ENCODE results near the gene HOOK2.
"Not testable (repeated sequence)": the region's sequence is repeated elsewhere in the genome, so short reads cannot be mapped to it uniquely, and the experiment has no call there.

The HOOK2 gene

DNA sequence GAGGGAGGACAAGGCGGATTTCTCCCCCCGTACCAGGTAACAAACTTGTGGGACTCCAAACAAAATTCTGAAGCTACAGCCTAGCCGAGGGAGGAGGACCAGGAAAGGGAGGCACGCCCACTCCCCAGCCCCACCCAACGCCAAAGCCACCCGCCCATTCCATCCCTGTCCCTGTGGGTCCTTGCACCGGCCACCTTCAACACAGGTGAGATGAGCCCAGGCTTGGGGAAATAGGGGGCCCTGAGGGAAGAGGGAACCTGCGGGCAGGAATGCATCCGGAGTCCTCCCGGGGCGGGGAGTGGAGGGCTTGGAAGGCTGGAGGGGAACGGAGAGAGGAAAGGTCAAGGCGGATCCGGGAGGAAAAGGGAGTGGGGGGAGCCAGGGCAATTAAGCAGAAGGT lies 23.7 kb downstream of the HOOK2 start, which contains the start of gene BEST2:
BEST2 (plus strand) TSS at position 157 of the 400 bp plus-strand sequence. CDS start 802 bp downstream, outside the sequence.
- no peak for DNase-seq

GRCh38 chr19:12750851-12751250 lies 24.5 kb downstream of the HOOK2 start:
- DNase-seq: no peak

GRCh38 chr19:12749938-12750521 lies 25.3 kb downstream of the HOOK2 start:
- DNase-seq: peak in 2 of 3 experiments; percentile 27 to 50

GRCh38 chr19:12748489-12748888 lies 26.9 kb downstream of the HOOK2 start:
- no peak for DNase-seq

DNA sequence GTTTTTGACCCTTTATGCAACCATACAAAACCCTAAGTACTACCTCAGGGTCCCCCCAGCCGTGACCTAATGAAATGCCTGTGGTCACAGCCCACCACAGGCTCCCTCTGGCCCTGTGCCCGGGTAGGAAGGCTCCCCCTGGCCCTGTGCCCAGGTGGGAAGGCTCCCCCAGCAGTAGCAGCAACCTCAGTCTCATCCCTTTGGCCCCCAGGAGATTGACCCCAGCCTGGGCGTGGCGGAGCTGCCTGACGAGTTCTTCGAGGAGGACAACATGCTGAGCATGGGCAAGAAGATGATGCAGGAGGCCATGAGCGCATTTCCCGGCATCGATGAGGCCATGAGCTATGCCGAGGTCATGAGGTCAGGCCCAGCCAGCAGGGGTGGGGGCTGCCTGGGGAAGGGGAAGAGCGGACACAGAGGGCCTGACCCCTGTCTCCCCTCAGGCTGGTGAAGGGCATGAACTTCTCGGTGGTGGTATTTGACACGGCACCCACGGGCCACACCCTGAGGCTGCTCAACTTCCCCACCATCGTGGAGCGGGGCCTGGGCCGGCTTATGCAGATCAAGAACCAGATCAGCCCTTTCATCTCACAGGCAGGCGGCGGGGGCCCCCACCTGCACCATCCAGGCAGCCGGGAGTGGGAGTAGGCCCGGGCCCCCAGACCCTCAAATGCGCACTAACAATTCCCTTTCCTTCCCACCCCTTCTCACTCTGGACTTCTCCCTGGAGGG lies 30.0 kb downstream of the HOOK2 start:
- DNase-seq: no peak

DNA sequence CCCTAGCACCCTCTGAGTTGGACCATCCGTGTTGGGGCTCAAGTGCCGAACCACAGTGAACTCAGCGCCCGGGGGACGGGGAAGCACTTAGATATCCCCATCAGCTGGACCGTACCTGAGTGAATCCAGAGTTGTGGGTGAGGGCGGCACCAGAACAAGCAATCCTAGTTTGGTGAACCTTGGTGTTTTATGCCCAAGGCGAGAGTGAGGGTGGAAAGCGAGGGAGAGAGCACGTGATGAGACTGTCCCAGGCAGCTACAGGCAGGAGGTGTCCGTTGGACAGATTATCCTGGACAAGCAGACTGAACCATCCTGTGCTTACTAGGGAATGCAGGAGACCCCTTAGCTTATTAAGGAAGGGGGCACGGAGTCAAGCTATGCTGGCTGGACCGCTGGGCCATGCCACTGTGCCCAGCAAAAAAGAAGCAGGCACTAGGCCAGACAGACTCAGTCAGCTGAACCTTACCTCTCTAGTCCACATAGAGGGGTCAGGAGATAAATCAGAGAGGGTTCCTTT lies 37.5 kb downstream of the HOOK2 start:
- DNase-seq: no peak

GRCh38 chr19:12736995-12737834 lies 38.1 kb downstream of the HOOK2 start, which contains the start of gene GET3:
Gene GET3 (plus strand): TSS chr19:12737497. CDS start chr19:12737506, 9 bp downstream.
- peak; percentile 95 to 100 (median 96) for DNase-seq

DNA sequence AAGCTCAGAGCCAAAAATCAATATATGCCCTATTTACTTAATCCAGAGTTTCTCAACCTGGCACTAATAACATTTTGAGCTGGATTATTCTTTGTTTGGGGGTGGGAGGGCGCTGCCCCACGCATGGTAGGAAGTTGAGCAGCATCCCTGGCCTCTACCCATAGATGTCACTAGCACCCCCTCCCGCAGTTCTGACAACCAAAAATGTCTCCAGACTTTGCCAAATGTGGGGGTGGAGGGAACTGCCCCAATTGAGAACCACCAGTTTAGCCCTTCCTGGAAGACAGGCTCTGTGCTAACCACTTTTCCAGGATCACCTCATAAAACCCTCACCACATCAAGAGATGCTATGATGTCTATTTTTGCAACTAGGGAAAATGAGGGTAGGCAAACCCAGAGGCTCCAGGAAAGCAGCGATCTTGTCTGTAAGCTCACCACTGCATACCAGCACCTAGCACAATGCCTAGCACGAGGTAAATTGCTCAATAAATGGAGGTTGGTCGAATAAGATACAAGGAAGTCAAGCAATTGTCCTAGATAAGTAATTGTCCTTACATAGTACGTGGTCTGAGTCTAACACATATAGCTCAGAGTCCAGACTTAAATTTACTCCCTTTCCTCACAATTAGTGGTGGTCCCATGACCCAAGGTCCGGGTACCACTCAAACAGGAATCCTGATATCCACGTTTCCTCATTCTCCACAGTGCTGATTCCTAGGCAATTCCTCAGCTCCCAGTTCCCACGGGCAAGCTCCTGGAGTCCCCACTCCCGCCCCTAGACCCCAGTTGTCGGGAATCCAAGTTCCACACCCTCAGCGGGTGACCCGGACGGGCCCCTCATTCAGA lies 41.8 kb downstream of the HOOK2 start:
- DNase-seq: peak in 1 of 3 experiments; percentile 50

DNA sequence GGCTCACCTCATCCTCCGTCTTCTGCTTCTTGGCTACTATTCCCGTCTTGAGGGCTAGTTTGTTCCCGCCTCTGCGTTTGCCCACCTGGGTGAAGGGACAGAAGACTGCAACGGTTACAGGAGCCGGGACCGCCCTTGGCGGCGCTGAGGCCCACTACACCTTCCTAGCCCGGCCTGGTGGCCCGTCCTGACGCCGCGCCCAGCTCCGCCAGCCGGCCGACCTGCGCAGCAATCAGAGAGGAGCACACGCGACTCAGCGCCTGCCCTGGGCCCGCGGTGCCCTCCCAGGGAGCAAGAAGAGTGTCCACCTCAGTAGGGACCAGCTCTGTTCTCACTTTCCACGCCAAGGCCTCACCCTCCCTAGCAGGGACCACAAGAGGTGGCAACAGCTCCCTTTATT lies 44.0 kb downstream of the HOOK2 start:
- no peak for DNase-seq

DNA sequence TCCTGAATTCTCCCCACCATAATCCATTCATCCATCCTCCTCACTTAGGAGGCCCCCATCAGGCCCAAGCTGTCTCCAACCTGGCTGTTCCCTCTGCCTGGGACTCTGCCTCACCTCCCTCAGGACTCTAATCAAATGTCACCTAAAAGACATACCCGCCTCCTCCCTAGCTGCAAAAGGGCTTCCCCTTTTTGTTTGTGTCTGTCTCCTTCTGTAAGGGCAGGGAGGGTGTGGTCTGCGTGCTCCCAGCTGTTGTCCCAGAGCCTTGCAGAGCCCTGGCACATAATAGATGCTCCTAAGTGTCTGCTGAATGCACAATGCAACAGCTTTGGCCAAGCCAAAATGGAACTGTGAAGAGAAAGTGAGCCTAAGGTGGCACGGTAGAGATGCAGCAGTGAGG lies 45.3 kb downstream of the HOOK2 start:
- DNase-seq: no peak

- no peak for DNase-seq
Observed at GRCh38 chr19:12727745-12728433, 47.5 kb downstream of the HOOK2 start.

- DNase-seq: no peak
Observed at GRCh38 chr19:12726988-12727316, 48.4 kb downstream of the HOOK2 start.

DNA sequence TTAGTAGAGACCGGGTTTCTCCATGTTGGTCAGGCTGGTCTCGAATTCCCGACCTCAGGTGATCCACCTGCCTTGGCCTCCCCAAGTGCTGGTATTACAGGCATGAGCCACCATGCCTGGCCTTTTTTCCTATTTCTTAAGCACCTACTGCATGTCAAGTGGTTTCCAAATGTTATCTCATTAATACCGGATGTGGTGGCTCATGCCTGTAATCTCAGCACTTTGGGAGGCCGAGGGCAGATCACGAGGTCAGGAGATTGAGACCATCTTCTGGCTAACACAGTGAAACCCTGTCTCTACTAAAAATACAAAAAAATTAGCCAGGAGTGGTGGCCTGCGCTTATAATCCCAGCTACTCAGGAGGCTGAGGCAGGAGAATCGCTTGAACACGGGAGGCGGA lies 49.7 kb downstream of the HOOK2 start:
- not testable (repeated sequence) for DNase-seq

- peak; percentile 51 to 87 (median 79) for DNase-seq
Observed at GRCh38 chr19:12723641-12724426, 51.5 kb downstream of the HOOK2 start, which contains the start of gene TNPO2. Gene TNPO2 (minus strand): TSS chr19:12723932. CDS start chr19:12720977, 2,955 bp downstream.

GRCh38 chr19:12723381-12723640 lies 52.0 kb downstream of the HOOK2 start:
- DNase-seq: peak in 1 of 3 experiments; percentile 50

DNA sequence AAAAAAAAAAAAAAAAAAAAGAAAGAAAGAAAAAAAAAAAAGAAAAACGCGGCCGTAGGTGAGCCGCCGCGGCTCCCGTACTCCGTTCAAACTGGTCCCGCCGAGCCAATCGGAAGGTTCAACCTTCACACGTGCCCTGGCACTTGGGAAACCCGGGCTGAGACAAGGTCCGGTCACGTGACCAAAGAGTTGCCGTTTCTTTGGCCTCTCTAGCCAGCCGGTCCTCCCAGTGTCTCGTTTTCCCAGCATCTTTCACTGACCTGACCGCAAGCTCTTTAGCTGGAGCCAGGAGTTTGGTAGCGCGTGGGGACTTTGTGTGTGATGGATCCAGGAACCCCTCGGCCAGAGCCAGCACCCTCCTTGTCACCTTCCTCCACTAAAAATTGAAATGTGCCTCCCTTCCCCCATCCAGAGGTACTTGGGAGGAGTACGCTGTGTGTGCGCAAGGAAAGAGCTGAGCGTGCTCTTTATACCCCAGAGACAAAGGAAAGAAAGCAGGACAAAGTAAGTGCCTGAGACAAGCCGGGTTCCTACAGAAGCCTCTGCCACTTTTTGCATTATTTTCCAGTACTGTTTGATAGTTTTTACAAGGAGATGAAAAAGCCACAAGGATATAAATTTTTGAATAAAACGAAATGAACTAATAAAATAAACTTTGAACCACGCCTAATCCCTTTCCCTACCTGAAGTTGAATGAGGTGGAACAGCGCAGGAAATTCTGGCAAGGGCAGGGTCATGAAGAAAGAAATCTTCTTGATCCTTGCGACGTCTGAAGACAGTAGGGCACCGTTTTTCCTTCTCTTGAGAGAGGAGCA lies 52.6 kb downstream of the HOOK2 start:
- DNase-seq: peak; percentile 98 to 100 (median 98)

GRCh38 chr19:12721656-12722565 lies 53.4 kb downstream of the HOOK2 start:
- DNase-seq: peak; percentile 33 to 84 (median 64)

GRCh38 chr19:12720851-12721655 lies 54.3 kb downstream of the HOOK2 start:
- DNase-seq: peak in 2 of 3 experiments; percentile 43 to 49
